Activated CD4-positive, alpha-beta T cell treated with anti-CD3 and anti-CD28 coated beads, Interleukin-2, amount 50 U/mL, for 4 hours (primary cell): ENCODE data around the gene PTPN18.
"Not testable (repeated sequence)": the region's sequence is repeated elsewhere in the genome, so short reads cannot be mapped to it uniquely, and the experiment has no call there.

Source experiments
- DNase-seq, 2 experiments: peaks; one replicate each; pipeline ENCODE4 v3.0.0-alpha.2; 2020

The PTPN18 gene, protein sequence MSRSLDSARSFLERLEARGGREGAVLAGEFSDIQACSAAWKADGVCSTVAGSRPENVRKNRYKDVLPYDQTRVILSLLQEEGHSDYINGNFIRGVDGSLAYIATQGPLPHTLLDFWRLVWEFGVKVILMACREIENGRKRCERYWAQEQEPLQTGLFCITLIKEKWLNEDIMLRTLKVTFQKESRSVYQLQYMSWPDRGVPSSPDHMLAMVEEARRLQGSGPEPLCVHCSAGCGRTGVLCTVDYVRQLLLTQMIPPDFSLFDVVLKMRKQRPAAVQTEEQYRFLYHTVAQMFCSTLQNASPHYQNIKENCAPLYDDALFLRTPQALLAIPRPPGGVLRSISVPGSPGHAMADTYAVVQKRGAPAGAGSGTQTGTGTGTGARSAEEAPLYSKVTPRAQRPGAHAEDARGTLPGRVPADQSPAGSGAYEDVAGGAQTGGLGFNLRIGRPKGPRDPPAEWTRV

DNA sequence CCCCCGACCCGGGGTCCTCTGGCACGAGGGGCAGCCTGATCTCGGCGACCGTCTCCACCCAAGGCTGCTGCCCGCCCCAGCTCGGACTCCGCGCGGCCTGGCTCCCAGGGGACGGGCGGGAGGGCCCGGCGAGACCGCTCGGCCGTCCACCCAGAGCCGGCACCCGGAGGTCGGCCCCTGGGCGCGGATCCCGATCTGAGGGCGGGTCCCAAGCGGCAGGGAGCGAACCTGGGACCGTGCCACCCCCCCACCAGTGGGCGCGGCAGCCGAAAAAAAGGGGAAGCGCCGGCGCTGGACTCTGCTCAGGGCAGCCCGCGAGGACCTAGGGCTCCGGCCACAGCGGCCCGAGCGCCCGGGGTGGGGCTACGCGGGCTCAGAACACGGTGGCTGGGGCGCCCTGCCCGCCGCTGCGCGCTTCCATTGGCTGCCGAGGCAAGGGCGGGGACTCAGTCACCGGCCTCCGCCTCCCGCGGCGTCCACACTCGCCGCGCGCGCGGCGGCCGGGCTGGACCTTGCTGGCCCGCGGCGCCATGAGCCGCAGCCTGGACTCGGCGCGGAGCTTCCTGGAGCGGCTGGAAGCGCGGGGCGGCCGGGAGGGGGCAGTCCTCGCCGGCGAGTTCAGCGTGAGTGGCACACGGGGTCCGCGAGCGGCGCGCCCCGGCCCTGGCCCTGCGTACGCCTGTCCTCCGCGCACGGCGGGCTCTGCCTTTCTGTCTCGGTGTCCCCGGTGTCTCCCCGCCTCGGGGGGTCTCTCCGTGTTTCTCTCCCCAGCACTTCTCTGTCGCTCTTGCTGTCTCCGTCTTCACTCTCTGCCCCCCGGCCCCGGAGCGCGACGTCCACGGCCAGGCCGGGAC is at the start of gene PTPN18:
Gene PTPN18, plus strand, starts transcription at position 479 of the 854 bp plus-strand sequence. Its CDS starts 52 bp downstream, at position 531.
- DNase-seq, result peak; percentile 34 to 40

DNA sequence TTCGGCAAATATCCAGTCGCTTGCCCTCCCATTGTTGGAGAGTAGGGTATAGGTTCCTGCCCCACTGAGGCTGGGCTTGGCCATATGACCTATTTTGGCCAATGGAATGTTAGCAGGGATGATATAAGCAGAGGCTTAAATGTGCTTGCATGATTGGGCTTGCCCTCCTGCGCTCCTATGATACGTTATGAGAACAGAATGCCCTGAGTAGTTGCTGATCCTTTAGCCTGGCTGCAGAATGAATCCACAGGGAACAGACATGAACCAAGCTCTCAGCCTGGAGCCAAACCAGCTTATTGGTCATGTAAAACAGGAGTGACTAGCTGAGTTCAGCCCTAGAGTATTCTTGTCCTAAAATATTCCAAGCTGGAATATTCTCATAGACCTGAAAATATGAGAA is 48.0 kb upstream of the PTPN18 start:
- no peak for DNase-seq

DNA sequence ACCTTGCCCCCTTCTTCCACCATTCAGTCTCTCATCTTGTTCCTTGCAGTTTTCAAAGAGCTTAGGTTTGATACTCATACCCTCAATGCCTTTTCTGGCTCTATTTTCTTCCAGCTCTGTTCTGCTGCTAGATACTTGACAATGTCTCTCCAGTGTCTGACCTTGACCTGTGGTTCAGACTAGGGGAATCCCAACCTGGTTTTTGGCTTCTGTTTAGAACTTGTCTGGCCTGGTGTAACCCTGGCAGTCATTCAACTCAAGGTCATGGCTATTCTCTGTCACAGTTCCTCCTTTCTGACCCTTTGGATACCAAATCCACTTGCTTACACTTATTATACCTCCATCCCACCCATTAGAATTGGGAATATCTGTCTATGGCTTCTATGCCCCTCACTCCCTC is 45.0 kb upstream of the PTPN18 start:
- DNase-seq, result no peak

DNA sequence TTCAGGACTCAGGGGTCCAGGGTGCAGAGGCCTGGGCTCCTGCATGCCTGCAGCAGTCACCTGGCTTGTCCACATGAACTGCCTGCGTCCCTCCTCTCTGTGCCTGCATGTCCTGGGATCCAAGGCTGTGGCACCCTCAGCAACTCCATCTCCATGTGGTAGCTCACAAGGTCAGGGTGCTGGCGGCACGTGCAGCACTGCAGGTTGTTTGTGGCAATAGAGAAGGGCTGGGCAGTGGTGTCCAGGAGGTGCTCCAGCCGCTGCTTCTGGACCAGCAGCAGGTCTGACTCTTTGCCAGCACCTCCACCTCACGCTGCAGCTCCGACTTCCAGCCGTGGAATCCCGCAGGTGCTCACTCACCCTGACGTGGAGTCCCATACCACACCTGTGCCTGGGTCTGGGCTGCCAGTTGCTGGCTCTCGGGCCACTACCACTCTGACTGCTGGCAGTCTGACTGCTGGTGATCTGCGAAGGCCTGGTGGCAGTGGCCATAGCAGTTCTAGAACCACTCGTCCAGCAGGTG is 42.0 kb upstream of the PTPN18 start:
- no peak for DNase-seq

GRCh38 chr2:130314377-130314776 is 41.5 kb upstream of the PTPN18 start:
- no peak for DNase-seq

DNA sequence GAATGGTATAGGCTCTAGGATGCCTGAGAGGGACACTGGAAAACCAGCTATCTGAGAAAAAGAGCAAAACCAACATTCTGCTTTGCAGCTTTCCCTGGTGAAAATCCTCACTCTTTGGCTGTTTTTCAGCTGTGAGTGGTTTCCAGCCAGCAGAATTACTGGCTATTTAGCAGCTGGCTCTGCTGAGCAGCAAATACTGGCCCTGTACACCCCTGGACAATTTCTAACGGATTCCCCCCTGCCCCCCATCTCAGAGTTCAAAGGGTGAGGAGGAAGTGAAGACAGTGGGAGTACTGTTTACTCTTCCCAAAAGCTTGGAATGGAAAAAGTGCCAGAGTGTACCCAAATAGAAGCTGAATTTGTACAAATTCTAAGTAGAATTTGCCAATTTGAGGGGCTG is 39.3 kb upstream of the PTPN18 start:
- no peak for DNase-seq

GRCh38 chr2:130318906-130319305 is 37.0 kb upstream of the PTPN18 start:
- no peak for DNase-seq

DNA sequence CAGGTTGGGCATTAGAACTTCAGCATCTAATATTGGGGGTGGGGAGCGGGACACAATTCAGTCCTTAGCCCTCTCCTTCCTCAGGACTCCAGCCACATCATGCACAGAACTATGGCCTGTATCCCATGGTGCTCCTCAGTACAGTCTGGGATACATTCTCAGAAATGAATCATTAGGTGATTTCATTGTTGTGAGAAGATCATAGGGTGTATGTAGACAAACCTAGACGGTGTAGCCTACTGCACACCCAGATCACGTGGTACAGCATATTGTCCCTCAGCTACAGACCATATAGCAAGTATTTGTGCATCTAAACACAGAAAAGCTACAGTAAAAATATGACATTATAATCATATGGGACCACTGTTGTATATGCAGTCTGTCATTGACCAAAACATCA is 36.3 kb upstream of the PTPN18 start:
- DNase-seq, result no peak

- no peak for DNase-seq
Measured at GRCh38 chr2:130327703-130328527, 27.9 kb upstream of the PTPN18 start.

- DNase-seq, result no peak
Measured at GRCh38 chr2:130328710-130329109, 27.1 kb upstream of the PTPN18 start.

DNA sequence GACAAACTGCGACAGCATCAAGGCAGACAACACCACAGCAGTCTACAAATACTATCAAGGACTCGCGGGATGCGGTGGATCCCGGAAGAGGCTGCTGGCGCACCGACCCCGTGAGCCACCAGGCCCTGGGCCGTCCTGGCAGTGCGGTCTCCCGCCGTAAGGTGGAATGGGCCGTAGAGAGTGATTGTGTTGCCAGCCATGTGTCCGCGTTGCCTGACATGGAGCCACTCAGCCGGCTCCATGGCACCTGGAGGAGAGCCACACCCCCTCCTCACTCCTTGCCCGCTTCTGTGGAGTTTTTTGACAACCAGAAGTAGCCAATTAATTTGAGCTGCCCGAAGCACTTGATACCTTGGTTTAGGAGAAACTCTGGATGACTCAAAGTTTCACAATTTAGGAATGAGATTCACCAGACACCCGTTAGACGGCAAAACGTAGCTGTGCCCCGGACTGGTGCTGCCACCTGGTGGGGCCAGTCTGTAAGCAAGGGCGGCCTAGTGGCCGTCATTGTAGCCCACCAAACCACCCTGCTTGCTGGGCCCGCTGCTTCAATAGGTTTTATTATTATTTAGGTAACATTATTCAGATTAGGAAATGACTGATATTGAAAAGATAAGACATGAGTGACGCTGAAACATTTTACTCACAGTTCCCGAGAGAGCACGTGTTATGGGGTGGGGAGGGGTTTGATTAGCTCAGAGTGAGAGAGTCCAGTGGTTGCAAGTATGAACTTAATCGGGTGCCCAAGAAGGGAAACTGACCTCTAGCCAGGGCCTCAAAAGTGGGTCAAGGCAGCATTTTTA is 23.4 kb upstream of the PTPN18 start:
- peak; percentile 54 to 63 for DNase-seq

- not testable (repeated sequence) for DNase-seq
Measured at GRCh38 chr2:130333253-130333652, 22.6 kb upstream of the PTPN18 start.

DNA sequence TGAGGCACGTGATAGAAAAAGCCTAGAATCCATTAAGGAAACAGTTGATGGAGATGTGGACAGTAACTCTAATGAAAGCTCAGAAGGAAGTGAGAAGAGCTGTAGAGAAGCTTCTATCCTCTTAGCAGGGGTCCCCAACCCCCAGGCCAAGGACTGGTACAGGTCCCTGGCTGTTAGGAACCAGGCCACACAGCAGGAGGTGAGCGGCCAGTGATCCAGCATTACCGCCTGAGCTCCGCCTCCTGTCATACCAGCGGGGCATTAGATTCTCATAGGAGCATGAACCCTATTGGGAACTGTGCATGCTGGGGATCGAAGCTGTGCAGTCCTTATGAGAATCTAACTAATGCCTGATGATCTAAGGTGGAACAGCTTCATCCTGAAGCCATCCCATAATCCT is 21.8 kb upstream of the PTPN18 start:
- no peak for DNase-seq

GRCh38 chr2:130335226-130335625 is 20.6 kb upstream of the PTPN18 start:
- DNase-seq, result no peak

GRCh38 chr2:130336150-130336876 is 19.5 kb upstream of the PTPN18 start:
- no peak for DNase-seq

- peak; percentile 26 to 29 for DNase-seq
Measured at GRCh38 chr2:130336877-130337734, 18.8 kb upstream of the PTPN18 start.

- no peak for DNase-seq
Measured at GRCh38 chr2:130337735-130338325, 18.0 kb upstream of the PTPN18 start.

- no peak for DNase-seq
Measured at GRCh38 chr2:130338793-130339345, 17.0 kb upstream of the PTPN18 start.
